GM18951 (cell line): ENCODE measurements around the gene SNX9.

ENCODE experiments used
- POLR2A ChIP-seq: IDR thresholded peaks from 4 replicates; pipeline ENCODE4 v1.6.1; 2011; ENCODE audit warnings: mild to moderate bottlenecking; ENCODE audit not compliant: insufficient read length, insufficient read depth; ENCODE audit errors: extremely low read depth
- in situ Hi-C: fragments of 300-500 bp; cut with MboI; formaldehyde crosslinking; loops from one replicate; pipeline ENCODE4 v1.12.0; 2022; ENCODE audit warnings: low sequenced_read_pairs, mixed read lengths, inconsistent platforms; ENCODE audit not compliant: unreplicated experiment

The SNX9 gene

GRCh38 chr6:157823001-157823527, at the start of gene SNX9:
SNX9 (plus strand) TSS chr6:157823246; CDS start chr6:157823435, 189 bp downstream.
- peak; percentile 52 for TF ChIP-seq POLR2A
- in situ Hi-C loops, result no loop called here

- in situ Hi-C loops, result no loop called here
These were observed 49.7 kb upstream of the SNX9 start for GRCh38 chr6:157773248-157773773.

GRCh38 chr6:157774153-157775135, 48.6 kb upstream of the SNX9 start:
- no peak for TF ChIP-seq POLR2A
- in situ Hi-C loops, result no loop called here

More at GRCh38 chr6:157773248-157773773, 49.7 kb upstream of the SNX9 start:
- TF ChIP-seq POLR2A, result no peak

GRCh38 chr6:157775376-157775775, 47.7 kb upstream of the SNX9 start:
- TF ChIP-seq POLR2A, result no peak
- in situ Hi-C loops, result no loop called here

GRCh38 chr6:157777344-157777743, 45.7 kb upstream of the SNX9 start:
- no peak for TF ChIP-seq POLR2A

GRCh38 chr6:157778719-157779118, 44.3 kb upstream of the SNX9 start:
- in situ Hi-C loops, result no loop called here
- TF ChIP-seq POLR2A, result no peak

More at GRCh38 chr6:157777344-157777743, 45.7 kb upstream of the SNX9 start:
- in situ Hi-C loops, result no loop called here

- TF ChIP-seq POLR2A, result no peak
- in situ Hi-C loops, result no loop called here
These were observed 43.1 kb upstream of the SNX9 start for GRCh38 chr6:157779705-157780604.

- in situ Hi-C loops, result no loop called here
- TF ChIP-seq POLR2A, result no peak
These were observed 37.4 kb upstream of the SNX9 start for GRCh38 chr6:157785636-157786035.

GRCh38 chr6:157786221-157786620, 36.8 kb upstream of the SNX9 start:
- in situ Hi-C loops, result no loop called here

GRCh38 chr6:157787080-157787479, 36.0 kb upstream of the SNX9 start:
- in situ Hi-C loops, result no loop called here
- TF ChIP-seq POLR2A, result no peak

More at GRCh38 chr6:157786221-157786620, 36.8 kb upstream of the SNX9 start:
- no peak for TF ChIP-seq POLR2A

GRCh38 chr6:157788180-157788579, 34.9 kb upstream of the SNX9 start:
- in situ Hi-C loops, result no loop called here
- TF ChIP-seq POLR2A, result no peak

GRCh38 chr6:157789297-157789696, 33.7 kb upstream of the SNX9 start:
- in situ Hi-C loops, result no loop called here

GRCh38 chr6:157789861-157790260, 33.2 kb upstream of the SNX9 start:
- in situ Hi-C loops, result no loop called here
- TF ChIP-seq POLR2A, result no peak

More at GRCh38 chr6:157789297-157789696, 33.7 kb upstream of the SNX9 start:
- no peak for TF ChIP-seq POLR2A

GRCh38 chr6:157790548-157791160, 32.4 kb upstream of the SNX9 start:
- TF ChIP-seq POLR2A, result no peak
- in situ Hi-C loops, result no loop called here
